GM19397 (cell line): ENCODE results near the gene TBCK.

Experiments used
- ATAC-seq: cut with Tn5 transposase; IDR thresholded peaks from one replicate; pipeline ENCODE4 v1.9.1; 2021; ENCODE audit warnings: mild to moderate bottlenecking, moderate library complexity; ENCODE audit not compliant: unreplicated experiment

TBCK gene

DNA sequence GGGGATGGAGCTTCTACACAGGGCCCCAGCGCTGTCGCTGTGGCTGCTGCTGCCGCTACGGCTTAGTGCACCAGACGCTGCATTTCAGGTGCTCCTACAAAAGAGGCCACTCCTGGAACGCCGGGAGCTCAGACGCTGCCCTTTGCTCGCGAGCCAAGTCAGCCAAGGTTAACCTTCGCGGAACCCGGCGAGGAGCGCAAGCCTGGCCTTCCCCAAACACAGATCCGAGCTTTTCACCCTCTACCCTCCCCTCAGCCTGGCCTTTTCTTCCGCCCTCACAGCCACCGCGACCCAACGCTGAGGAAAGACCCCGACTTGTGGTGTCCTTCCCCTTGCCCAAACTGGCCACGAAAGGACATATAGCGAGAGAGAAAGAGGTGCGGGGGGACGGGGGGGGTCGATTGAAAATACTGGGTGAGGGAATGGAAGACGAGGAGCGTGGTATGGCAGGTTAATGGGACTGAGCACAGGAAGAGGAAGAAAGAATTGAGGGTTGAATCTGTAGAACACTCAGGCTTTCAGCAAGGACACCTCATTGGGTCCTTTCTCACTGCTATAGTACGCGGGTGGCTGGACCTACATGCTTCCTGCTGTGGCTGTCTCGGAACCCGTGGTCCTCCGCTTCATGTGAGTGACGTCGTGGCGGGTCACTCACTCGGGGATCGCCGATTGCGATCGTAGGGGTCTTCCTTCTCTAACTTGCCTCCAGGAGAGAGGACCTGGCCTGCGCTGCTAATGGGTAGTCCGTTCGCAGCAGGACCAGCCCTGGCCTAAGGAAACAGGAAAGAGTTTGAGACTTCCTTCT lies at the start of gene TBCK, which contains the start of gene AIMP1:
TBCK (minus strand) TSS at position 242 of the 805 bp plus-strand sequence. CDS start 7,249 bp downstream, outside the sequence.
AIMP1 (plus strand) TSS at position 583 of the 805 bp plus-strand sequence. CDS start 8,460 bp downstream, outside the sequence.
- ATAC-seq = peak; percentile 88

DNA sequence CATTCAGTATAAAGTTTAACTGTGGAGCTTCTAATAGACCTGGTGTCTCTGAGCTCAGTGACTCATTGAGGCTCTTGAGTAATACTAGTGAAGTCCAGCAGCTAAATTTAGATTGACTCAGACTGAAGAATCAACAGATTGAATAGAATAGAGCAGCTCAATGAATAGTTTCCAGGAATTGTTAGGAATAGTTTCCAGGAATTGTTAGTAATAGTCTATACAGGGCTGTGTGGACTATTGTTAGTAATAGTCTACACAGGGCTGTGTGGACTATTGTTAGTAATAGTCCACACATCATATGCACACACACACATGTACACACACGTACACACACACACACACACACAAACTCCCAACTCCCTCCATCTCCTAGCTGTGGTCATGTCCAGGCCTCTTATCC lies 49.6 kb upstream of the TBCK start:
- ATAC-seq = no peak

DNA sequence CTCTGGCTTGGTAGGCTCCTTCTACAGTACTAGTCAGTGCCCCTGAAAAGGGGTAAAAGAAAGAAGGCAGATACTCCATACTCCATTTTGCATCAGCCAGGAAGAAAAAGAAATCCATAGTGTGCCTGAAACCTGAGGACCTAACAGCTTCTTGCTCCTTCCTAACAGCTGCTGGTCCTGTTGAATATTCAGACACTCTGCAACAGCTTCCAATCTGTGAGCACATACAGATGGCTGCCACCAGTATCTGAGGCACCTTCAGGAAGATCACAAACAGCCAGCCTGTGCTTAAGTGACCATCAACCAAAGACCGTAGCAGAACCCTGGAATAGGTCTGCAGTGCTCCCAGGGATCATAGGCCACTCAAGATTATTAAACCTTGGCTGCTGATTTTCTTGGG lies 48.3 kb upstream of the TBCK start:
- no peak for ATAC-seq

DNA sequence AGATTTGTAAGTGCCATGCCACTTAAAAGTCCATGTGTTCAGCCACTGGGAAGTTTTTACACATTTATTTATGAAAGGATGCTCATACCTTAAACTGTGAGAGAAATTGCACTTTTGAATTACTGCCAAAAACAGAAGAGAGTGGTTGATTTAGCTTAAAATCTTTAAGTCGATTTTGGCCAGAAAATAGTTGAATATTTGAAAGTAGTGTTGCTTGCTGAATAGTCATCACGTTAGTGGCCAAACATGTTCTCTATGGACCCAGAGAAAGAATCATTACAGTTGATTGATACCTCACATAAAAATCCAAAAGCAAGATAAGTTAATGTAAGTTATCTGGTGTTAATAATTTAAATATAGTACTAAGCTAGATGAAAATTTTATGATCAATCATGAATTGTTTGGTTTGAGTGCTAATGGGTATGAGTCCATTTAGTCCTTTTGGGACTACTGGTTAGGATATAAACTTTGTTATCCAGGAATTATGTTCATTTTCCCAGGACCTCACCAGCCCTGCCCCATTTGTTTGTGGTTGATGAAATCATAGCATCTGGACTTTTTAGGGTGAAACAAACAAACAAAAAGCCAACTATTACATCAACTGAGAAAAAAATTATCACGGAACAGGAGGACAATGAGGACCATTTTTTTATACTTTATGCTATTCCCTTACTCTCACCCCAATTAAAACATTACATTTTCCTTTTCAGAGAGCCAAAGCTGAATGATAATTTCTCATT lies 46.2 kb upstream of the TBCK start:
- ATAC-seq = no peak

DNA sequence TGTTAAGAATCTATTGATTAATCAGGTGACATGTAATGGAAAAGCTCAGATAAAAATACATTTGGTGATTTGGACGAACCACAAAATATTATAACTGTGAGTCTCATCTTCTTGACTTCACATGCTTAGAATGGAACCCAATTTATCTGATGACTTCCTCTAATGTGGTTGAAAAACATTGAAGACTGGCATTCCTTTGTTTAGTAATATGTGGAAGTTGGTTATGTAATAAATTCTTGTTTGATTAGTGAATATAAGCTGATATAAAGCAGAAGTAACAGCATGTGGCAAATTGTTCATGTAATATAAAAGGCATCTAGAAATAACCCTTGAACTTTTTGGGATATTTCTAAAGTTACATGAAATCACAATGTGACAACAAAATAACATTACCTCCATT lies 42.9 kb upstream of the TBCK start:
- ATAC-seq = no peak

DNA sequence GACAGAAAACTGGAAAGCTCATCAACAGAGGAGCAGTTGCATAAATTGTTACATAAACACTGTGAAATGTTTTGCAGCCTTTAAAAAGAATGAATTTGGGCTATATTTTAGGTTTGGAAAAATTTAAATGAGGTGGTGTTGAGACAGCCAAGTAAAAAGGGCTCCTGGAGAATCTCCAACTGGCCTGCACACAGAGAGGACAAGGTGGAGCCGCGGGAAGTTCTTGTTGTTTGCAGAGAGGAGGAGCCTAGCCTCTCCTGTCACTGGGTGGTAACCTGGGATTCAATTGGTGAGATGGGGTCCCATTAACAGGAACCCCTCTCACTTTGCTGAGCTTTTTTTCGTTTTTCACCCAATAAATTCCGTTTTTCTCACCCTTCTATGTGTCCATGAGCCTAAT lies 39.2 kb upstream of the TBCK start:
- ATAC-seq = no peak

DNA sequence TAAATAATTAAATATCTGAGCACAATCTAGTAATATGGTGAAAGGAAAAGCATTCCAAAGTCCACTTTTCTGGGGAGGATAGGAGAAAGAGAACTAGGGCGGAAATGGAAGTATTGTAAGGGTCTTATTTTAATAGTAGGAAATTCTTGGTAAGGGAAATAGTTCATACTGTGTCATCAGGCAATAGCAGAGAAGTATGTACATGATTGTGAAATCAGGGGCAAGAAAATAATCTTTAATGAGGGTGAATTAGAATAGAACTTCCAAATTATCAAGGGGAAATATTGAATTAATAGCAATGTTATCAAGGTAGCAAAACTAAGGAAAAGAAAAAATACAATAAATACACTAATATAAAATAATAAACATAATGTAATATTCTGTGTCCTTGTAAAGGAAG lies 37.8 kb upstream of the TBCK start:
- no peak for ATAC-seq

DNA sequence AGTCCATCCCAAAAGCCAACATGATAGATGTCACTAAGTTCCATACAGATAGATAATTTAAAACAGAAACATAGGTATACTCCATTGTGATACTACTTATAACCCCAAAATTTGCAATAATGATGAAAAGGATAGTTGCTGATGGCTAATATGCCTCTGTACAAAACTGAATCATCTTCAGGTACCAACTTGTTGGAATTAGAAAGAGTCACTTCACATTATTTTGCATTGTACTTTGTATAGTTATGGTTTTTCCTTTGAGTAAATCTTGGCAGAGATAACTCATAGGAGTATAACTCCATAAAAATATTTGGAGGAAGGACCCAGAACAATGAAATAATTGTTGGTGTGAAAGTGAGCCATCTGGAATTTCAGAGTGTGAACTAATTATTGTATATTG lies 35.0 kb upstream of the TBCK start:
- no peak for ATAC-seq

DNA sequence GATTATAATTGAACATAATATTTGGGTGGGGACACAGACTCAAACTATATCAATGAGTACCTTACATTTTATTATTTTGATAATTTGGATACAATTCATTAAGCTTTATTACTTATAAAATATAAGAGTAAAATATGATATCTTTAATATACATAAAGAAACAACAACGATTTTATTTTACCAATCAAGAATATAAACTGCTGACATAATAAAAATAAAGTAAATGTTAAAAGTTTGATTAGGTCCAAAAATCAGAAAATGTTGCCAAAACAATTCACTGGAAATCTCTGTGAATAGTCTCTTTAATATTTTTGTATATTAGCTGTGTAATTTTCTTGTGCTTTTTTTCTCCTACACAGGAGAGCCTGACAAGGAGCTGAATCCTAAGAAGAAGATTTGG lies 31.2 kb upstream of the TBCK start:
- ATAC-seq = no peak

DNA sequence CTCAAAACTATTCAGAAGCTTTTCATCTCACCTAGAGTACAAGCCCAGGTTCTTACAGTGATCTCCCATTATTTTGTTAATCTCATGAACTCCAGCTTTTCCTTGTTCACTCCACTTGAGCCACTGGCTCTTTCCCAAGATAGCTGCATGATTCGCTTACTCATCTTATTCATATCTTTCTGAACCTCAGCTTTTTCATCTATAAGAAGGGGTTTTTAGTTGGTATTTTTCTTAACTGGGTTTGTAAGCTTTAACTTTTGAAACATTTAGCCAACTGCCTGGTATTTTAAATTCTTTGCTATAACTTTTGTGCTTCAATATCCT lies 28.6 kb upstream of the TBCK start:
- ATAC-seq = no peak

DNA sequence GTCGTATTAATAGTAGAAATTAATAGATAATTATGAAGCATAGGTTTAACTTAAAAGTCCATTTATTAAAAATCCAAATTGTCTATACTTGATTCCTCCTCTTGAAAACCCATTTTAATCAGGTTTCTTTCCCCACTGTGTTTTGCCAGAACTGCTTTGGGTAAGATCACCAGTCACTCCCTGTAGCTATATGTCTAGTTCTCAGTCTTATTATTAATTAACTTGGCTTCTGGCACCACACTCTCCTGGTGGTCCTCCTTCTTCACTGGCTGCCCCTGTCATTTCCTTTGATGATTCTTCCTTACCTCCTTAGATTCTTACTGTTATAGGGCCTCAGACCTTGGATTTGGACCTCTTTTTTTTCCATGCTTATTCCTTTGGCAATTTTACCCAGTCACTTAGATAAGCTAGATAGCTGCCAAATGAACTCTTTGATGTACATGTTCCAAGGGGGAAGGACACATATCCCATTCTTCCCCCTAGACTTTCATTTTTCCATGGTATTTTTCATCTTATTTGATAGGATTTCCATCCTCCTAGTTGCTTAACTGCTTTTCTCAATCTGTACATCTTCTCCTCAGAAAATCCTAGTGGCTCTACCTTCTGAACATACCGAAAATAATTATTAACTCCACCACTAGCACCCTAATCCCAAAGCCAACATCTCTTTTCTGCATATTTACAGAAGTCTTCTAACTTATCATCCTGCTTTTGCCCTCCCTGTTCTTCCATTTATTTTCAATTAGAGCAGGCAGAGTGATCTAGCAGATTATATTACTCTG lies 28.0 kb upstream of the TBCK start:
- no peak for ATAC-seq

DNA sequence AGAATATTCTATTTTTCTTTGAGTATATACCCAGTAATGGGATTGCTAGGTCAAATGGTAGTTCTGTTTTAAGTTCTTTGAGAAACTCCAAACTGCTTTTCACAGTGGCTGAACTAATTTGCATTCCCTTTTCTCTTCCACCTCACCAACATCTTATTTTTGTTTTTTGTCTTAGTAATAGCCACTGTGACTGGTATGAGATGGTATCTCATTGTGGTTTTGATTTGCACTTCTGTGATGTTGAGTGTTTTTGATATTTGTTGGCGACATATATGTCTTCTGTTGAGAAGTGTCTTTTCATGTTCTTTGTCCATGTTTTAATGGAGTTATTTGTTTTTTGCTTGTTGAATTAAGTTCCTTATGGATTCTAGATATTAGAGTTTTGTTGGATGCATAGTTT lies 24.8 kb upstream of the TBCK start:
- no peak for ATAC-seq

DNA sequence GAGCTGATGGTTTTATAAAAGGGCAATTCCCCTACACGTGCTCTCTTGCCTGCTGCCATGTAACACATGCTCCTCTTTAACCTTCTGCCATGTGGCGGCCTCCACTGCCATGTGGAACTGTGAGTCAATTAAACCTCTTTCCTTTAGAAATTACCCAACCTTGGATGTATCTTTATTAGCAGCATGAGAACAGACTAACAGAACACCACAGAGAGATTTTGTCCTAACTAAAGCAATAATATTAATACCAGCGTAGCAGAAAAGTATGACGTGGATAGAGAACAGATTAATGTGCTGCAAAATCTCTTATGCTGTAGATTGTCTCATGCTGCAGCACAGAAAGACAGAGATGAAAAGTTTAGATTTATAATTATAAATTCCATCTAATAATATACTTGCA lies 23.4 kb upstream of the TBCK start:
- no peak for ATAC-seq

DNA sequence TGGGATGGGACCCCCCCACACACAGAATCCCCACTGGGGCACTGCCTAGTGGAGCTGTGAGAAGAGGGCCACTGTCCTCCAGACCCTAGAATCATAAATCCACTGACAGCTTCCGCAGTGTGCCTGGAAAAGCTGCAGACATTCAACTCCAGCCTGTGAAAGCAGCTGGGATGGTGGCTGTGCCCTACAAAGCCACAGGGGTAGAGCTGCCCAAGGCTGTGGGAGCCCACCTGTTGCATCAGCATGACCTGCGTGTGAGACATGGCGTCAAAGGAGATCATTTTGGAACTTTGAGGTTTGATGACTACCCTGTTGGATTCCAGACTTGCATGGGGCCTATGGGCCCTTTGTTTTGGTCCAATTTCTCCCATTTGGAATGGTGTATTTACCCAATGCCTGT lies 22.7 kb upstream of the TBCK start:
- no peak for ATAC-seq

DNA sequence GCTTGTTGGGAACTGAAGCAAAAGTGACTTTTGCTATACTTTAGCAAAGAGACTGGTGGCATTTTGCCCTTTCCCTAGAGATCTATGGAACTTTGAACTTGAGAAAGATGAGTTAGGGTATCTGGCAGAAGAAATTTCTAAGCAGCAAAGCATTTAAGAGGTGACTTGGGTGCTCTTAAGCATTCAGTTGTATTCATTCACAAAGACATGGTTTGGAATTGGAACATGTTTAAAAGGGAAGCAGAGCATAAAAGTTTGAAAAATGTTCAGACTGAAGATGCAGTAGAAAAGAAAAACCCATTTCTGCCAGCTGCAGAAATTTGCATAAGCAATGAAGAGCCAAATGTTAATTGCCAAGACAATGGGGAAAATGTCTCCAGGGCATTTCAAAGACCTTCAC lies 21.9 kb upstream of the TBCK start:
- no peak for ATAC-seq

DNA sequence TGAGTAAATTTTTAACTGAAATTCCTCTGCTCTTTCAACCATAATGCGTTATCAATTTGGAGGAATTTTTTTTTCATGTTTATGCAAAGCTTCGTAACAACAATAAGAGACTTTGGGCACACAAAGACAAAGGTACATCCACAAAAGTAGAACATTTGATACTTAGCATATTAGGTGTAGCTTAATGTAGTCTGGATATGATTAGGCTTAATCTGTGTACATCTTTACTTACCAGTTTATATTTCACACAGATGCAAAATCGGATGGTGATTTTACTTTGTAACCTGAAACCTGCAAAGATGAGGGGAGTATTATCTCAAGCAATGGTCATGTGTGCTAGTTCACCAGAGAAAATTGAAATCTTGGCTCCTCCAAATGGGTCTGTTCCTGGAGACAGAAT lies 20.6 kb upstream of the TBCK start:
- no peak for ATAC-seq

DNA sequence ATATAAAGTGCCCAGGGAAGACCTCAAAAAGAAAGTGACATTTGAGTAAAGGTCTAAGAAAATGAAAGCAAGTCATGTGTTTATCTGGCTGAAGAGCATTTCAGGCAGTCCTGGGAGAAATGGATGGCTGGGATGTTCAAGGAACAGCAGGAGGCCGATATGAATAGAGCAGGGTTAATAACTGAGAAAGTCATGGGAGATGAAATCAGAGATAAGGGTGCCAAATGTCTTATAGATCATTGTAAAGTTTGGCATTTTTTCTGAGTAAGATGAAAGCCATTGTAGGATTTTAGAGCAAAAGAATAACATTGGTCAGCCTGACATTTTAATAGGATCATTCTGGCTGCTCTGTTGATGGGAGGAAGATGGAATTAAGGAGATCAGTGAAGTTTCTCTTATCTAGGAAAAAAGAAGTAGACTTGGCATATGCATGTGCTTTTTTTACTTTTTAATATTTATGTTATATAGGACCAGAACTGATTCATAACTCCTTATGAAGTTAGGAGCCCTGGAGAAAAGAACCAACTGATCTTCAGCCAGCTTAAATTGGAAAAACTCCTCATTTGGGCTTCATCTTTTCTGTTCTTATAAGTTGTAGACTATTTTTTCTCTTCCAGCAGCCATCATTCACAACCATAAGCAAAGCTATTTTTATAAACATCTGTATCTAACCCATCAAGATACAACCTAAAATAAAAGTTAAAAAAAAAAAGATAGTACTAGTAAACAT lies 18.9 kb upstream of the TBCK start:
- no peak for ATAC-seq

DNA sequence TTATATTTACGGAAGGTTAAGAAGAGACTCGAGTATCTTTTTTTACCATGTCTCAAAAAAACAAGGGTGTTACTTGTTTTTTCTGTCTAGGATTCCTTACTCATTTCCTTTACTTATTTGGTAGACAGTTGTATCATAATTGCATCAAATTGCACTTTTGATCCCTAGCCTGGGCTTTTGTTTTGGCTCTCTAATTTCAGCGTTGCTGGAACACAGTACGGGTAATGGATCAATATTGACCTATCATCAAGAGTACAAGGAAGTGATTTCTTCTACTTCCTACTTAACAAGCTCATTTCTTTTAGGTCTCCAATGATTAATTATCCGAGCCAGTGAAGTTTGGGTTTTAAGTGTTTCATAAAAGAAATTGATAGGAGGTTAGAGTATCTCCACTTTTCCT lies 17.2 kb upstream of the TBCK start:
- no peak for ATAC-seq

DNA sequence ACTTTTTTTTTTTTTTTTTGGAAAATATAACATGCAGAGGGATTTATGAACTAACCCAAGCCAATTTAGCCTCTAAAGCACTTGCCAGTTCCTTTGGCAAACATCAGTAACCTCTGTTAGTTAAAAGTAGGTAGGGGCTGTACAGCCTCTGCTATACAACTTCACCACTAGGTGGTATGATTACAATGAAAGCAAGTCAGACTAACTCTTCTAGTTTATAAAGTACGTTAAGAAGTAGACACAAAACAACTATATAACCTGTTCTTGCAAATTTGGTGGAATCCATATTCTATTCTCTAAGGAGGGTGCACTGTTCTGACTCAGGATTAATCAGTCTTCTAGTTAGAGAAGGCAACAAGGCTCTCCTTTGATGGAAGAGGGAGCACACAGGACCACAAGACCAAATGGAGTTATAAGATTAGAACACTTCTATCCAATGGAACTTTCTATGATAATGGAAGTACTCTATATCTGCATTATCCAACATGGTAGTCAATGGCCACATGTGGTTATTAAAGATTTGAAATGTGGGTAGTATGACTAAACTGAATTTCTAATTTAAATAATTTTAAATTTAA lies 13.1 kb upstream of the TBCK start:
- ATAC-seq = peak; percentile 80

DNA sequence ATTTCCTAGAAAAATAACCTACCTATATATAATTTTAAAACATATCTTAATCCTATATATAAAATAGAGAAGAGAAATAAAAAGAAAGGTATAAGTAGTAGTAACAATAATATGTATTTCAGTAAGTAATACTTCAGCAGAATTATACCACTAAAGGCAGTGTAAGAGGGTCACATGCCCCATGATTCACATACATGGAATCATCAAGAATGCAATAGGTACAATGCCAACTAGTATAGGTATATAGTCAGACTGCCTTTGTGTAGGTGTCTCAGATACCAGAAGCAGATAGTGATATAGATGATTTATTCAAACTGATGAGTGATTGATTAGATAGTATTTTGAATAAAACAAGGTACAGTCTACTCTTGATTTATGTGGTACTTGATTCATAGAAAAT lies 9.8 kb upstream of the TBCK start:
- ATAC-seq = no peak

DNA sequence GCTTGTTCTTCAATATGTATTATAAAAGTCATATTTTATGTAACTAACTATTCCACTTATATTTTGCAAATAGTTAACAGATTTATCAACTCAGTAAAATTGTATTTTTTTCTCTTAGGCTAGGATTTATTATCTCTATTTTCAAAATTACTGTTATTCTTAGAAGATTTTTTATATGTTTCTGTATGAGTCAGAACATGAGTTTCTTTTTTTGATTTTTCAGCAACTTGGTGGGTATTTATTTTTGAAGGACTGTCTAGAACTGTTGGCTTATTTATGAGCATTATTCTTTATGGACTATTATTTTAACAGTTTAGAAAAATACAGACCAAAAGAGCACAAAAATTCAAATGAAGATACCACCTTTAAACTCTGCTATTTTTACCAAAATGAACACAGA lies 7.1 kb upstream of the TBCK start:
- no peak for ATAC-seq
